Fibroblast of skin of right quadriceps (primary cell): ENCODE measurements around the gene NIPAL3.
"Not testable (repeated sequence)": the region's sequence is repeated elsewhere in the genome, so short reads cannot be mapped to it uniquely, and the experiment has no call there.

Experiments used
- DNase-seq: peaks from one replicate; pipeline ENCODE4 v3.0.0-alpha.2; 2013

Gene NIPAL3

GRCh38 chr1:24493785-24494184 lies 78.2 kb downstream of the NIPAL3 start:
- no peak for DNase-seq

GRCh38 chr1:24498589-24498988 lies 83.0 kb downstream of the NIPAL3 start:
- DNase-seq: no peak

- DNase-seq: no peak
Measured at GRCh38 chr1:24500448-24501048, 84.9 kb downstream of the NIPAL3 start.

GRCh38 chr1:24501371-24502064 lies 85.9 kb downstream of the NIPAL3 start:
- DNase-seq: no peak

DNA sequence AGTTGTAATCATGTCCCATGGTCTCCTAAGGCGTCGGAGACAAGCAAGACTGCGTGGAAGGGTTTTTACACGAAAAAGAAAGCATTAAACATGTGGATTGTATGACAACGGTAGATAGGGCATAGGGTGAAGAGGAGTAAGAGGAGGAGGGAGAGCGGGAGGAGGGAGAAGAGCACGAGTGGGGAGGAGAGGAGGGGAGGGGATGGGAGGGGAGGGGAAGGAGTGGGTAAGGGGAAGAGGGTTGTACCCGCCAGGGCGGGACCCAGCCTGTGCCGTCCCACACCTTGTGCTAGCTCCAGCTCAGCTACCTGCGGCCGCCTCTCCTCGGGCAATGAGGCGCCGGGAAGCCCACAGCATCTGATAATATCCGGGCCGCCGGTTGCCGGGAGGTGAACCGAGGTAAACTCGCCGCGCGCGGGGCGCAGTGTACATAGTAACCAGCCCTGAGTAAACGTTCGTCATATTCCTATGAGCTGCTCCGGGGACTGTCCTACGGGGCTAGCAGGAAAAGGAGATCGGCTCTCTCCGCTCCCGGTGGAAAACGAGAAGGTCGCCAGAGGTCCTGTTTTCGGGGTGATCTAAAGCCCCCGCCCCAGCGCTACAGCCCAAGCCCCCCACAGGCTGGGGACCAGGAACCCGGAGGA lies 86.6 kb downstream of the NIPAL3 start:
- peak; percentile 51 for DNase-seq

DNA sequence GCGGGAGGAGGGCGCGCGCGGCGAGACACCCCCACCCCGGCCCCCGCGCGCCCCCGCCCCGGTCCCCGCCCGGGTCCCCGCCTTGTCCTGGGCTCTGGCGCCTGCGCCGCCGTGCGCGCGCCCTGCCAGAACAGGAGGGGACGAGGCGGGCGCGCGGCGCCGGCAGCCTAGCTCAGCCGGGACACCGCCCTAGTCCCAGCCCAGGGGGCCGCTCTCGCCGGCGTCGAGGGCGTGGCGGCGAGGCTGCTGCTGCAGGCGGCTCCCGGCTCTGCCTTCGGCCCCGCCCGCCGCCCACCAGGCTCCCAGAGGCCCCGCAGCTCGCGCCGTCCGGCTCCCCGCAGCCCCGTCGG lies 87.1 kb downstream of the NIPAL3 start, which contains the start of gene RCAN3:
TSS of gene RCAN3 (plus strand) at position 128 of the 350 bp plus-strand sequence. CDS start 11,537 bp downstream, outside the sequence.
- DNase-seq: peak; percentile 85

DNA sequence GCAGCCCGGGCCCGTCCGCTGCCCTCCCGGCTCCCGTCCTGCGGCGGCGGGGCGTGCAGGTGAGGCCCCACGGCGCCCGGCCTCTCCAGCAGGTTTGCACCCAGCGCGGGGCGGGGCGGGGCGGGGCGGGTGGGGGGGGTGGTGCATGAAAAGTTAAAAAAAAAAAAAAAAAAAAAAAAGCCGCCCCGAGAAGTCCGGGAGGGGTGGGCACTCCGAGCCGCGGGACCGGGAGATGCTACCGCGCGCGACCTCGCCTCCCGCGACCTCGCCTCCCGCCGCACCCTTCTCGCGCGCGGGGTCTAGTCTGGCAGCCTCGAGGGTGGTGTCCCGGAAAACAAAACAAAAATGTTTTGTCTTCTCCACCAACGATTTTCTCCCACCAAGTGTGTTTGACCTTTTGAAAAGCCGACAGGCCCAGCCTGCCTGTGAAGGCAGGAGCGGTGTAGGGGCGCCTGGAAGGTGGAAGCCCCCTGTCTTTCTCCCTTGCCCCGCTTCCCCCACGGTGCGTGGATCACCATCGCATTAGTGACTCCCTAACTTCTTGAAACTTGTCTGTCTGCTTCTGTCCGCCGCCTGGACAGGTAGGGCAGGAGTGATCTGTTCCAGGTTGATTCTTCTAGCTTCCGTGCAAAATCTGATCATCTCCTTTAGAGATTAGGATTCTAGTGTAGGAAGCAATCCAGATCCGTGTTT lies 87.6 kb downstream of the NIPAL3 start:
- no peak for DNase-seq

- DNase-seq: no peak
Measured at GRCh38 chr1:24503870-24504523, 88.4 kb downstream of the NIPAL3 start.

- no peak for DNase-seq
Measured at GRCh38 chr1:24504560-24504959, 89.0 kb downstream of the NIPAL3 start.

GRCh38 chr1:24505816-24506215 lies 90.2 kb downstream of the NIPAL3 start:
- DNase-seq: no peak

DNA sequence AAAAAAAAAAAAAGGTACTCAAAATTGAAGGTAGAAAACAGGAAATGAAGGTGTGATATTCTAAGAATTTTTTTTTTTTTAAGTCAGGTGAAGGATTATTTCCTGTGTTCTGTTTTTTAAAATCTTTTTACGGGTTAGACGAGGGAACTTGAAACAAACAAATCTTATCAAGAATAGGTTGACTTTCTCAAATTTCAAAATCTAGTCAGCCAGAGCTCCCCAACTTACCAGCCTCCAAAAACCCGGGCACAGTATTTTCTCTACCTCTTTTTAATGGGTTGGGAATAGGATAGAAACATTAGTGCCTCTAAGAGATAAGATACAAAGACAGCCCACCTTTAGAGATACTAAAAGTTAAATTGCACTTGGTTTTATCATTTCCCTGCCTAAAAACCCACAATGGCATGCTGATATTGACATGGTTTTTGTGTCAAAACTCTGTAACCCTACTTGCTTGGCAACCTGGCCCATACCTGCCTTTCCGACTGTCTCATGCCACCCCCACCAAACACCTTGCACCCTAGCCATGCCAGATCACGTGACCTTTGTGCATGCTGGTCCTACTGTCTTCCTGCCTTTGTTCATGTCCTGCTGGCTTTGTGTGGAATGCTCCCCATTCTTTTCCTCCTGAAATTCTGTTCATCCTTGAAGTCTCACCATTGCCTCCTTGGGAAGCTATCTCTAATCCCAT lies 91.2 kb downstream of the NIPAL3 start:
- DNase-seq: no peak

DNA sequence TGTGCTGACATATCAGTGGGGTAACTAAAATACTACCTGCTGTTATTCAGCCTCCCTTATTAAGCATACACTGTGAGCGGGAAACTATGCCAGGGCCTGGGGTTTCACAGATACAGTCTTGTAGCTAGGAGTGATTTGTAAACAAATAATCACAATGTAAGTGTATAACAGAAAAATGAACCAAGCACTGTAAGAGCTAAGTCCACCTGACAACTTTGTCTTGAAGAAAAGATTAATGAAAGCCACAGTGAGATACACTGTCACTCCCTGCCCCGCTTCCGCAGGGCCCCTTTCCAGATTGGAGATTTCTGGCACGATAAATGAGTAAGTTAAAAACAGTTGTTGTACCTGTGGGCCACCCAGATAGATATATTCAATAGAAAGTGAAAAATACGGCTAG lies 91.8 kb downstream of the NIPAL3 start:
- no peak for DNase-seq

DNA sequence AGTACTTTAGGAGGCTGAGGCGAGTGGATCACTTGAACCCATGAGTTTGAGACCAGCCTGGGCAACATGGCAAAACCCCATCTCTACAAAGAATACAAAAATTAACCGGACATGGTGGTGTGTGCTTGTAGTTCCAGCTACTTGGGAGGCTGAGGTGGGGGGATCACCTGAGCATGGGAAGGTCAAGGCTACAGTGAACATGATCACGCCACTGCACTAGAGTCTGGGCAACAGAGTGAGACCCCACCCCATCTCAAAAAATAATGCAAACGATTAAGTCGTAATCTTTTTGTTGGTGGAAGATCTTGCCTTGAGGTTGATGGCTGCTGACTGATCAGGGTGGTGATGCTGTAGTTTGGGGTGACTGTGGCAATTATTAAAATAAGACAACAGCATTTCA lies 93.3 kb downstream of the NIPAL3 start:
- DNase-seq: no peak

- no peak for DNase-seq
Measured at GRCh38 chr1:24513706-24514105, 98.1 kb downstream of the NIPAL3 start.

- DNase-seq: no peak
Measured at GRCh38 chr1:24514946-24515345, 99.3 kb downstream of the NIPAL3 start.

DNA sequence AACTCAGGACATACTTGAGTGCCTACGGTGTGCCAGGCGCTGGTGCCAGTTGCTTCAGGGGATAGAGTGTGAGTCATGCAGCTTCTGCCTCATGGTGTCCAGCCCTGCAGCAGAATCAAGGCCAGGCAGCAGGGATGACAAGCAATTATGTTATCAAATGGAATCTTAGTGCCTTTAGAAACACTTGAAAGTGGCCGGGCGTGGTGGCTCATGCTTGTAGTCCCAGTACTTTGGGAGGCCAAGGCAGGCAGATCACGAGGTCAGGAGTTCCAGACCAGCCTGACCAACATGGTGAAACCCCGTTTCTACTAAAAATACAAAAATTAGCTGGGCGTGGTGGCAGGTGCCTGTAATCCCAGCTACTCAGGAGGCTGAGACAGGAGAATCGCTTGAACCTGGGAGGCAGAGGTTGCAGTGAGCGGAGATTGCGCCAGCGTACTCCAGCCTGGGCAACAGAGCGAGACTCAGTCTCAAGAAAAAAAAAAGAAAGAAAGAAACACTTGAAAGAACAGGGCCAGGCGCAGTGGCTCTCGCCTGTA lies 100.1 kb downstream of the NIPAL3 start:
- DNase-seq: peak; percentile 13

DNA sequence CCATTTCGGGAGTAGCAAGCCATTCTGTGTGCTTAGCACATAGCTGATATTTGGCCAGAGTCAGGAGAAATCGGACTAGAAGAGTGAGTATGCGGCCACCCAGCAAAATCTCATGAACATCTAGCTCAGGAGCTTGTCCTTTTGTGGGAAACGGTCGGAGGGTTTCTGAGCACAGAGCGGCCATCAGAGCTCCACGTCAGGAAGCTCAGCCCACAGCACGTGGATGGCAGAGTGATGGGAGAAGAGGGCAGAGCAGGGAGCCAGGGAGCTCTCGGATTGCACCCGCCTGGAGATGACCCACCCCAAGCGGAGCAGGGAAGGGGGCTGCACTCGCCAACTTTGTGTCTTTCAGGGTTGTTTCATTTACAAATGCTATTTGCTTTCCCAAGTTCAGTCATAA lies 100.9 kb downstream of the NIPAL3 start:
- no peak for DNase-seq

GRCh38 chr1:24517898-24518297 lies 102.3 kb downstream of the NIPAL3 start:
- DNase-seq: no peak

DNA sequence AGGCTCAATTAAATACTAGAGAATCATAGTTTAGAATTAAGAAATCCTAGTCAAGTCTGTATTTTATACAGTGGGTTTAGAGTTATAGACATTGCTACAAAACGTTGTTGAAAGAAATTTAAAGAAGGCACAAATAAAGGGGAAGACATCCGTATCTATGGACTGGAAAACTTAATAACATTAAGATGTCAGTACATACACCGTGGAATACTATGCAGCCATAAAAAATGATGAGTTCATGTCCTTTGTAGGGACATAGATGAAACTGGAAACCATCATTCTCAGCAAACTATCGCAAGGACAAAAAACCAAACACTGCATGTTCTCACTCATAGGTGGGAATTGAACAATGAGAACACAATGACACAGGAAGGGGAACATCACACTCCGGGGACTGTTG lies 104.7 kb downstream of the NIPAL3 start:
- not testable (repeated sequence) for DNase-seq
